ENCODE measurements around the gene NAA38.

NAA38 gene

GRCh38 chr17:7852919-7853690, 4.3 kb downstream of the NAA38 start:
- no peak for DNase-seq (ENCODE audit: low read depth)

- no peak for DNase-seq (ENCODE audit: low read depth)
These were observed 5.1 kb downstream of the NAA38 start for GRCh38 chr17:7852262-7852670.

GRCh38 chr17:7851438-7852261, 5.7 kb downstream of the NAA38 start:
- no peak for DNase-seq (ENCODE audit: low read depth)

GRCh38 chr17:7850701-7851437, 6.5 kb downstream of the NAA38 start:
- no peak for DNase-seq (ENCODE audit: low read depth)

GRCh38 chr17:7849751-7850504, 7.4 kb downstream of the NAA38 start:
- no peak for DNase-seq (ENCODE audit: low read depth)

GRCh38 chr17:7849130-7849750, 8.1 kb downstream of the NAA38 start:
- DNase-seq (ENCODE audit: low read depth): no peak

- DNase-seq (ENCODE audit: low read depth): no peak
These were observed 8.6 kb downstream of the NAA38 start for GRCh38 chr17:7848739-7849129.

- no peak for DNase-seq (ENCODE audit: low read depth)
These were observed 9.2 kb downstream of the NAA38 start for GRCh38 chr17:7848131-7848579.

- DNase-seq (ENCODE audit: low read depth): no peak
These were observed 10.3 kb downstream of the NAA38 start for GRCh38 chr17:7846765-7847661.

GRCh38 chr17:7846063-7846735, 11.2 kb downstream of the NAA38 start:
- DNase-seq (ENCODE audit: low read depth): no peak

GRCh38 chr17:7845359-7846062, 11.8 kb downstream of the NAA38 start:
- no peak for DNase-seq (ENCODE audit: low read depth)

- peak; percentile 96 for DNase-seq (ENCODE audit: low read depth)
These were observed 12.8 kb downstream of the NAA38 start for GRCh38 chr17:7844292-7845154.

- peak; percentile 52 for DNase-seq (ENCODE audit: low read depth)
These were observed 13.6 kb downstream of the NAA38 start for GRCh38 chr17:7843536-7844291.

- DNase-seq (ENCODE audit: low read depth): no peak
These were observed 14.2 kb downstream of the NAA38 start for GRCh38 chr17:7843257-7843535.

GRCh38 chr17:7842380-7843256, 14.7 kb downstream of the NAA38 start:
- DNase-seq (ENCODE audit: low read depth): peak; percentile 90

GRCh38 chr17:7841915-7842379, 15.4 kb downstream of the NAA38 start:
- DNase-seq (ENCODE audit: low read depth): peak; percentile 71
